Medulla oblongata (tissue), 1 donor: ENCODE measurements around the gene TMCC1.
"Not testable (repeated sequence)": the region's sequence is repeated elsewhere in the genome, so short reads cannot be mapped to it uniquely, and the experiment has no call there.

Experiments used
- DNase-seq: peaks from one replicate; pipeline ENCODE4 v3.0.0-alpha.2; 2015; ENCODE audit errors: extremely low spot score

TMCC1 gene

DNA sequence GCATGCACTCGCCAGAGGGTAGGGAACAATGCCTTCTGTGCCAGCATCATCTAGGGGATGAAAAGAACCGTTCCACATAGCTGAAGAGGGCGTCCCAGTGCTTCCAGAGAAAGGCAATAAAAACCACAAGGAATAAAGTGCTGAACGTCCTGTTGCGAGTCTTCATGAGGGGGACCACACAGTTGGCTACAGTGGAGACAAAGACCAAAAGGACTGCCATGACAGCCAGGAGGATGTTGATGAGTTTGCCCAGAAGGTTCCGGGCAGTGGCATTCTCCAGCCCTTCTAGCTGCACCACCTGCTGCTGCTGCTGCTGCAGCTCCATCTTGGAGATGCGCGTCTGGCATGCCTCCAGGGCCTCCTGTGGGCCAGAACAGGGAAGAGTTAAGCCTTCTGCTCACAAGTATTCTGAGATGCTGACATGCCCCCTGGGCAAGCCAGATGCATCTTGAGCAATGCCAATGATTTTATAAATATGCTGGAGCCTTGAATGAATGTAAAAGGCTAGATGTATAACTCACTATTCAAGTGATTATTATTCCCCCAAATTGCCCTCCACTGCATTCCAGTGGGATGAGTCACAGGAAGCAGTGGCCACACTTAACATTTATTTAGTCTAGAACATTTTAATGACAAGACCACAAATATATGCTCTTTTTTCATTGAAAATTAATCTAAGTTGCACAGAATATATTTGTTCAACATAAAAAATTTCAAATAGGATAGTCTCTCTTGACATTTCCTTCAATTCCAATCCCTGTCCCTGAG lies 241.9 kb downstream of the TMCC1 start:
- DNase-seq = peak; percentile 82

DNA sequence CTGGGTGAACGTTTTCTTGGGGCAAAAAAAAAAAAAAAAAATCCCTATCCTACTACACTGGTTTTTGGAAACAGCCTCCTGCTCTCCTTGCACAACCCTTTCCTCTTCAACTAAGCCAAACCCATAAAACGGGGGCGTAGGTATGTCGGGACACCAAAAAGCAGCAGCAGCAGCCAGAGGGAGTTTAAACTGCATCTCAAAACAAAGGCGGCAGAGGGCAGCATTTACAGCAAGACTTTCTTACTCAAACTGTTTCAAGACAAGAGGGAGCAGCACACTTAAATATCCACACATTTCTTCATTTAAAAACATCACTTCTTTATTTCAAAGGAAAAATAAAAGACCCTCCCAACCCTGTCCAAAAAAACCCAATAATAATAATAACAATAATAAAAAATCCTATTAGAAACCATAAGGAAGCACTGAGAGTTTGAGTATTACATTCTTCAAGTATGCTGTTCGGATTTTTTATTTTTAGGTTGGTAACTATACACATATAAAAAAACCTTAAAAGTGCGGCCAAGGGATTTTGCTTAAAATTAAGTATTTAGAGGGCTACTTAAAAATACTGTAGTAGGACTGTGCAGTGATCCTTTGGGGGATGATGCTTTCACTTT lies 243.1 kb downstream of the TMCC1 start:
- DNase-seq = peak; percentile 82

DNA sequence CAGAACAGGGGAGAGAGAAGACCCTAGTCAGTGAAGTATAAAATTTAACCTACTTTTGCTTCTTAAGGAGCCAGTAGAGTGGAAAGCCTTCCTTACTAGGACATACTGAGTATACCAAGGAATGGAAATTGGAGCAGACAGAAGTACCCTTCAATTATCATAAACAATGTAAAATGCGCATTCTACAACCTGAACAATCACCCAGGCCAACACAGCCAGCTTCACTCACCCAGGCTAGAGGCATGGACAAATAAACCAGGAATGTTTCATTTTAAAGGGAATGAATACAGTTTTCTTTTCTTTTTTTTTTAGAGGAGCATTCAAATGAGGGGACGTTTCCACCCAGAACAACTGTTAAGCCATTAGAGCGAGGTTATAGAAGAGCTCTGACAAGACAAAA lies 245.1 kb downstream of the TMCC1 start:
- DNase-seq = no peak

DNA sequence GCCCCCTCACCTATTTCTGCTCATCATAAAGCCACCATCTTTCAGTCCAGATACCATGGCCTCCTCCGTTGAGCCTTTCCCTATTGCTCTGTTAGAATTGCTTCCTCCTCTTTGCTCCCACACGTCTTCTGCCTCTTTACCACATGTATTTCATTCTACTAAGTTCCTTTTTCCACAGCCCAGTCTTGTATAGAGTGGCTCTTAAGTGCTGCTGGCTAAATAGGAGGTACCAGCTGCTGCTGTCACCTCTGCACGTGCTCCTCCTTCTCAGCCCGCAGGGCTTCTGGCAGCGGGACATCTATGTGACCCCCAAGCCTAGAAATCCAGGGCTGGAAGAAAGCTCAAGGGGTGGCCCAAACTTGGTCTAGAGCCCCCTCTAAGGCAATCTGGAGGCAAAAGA lies 248.2 kb downstream of the TMCC1 start:
- no peak for DNase-seq

DNA sequence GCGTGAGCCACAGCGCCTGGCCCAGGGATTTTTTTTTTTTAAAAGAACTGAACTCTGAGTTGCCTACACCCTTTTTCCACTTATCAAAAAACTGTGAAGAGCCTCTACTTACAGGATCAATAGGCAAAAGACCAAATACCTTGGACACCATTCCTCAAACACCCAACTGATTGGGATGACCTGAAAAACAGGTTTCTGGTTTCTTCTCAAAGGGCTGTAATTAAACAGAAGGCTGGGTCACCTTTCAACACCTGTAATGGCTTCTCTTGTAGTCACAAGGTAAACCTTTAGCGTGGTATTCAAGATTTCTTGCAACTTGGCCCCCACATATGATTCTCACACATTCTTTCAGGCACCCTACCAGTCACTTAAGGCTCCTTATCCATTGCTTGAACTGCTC lies 248.7 kb downstream of the TMCC1 start:
- DNase-seq = no peak

DNA sequence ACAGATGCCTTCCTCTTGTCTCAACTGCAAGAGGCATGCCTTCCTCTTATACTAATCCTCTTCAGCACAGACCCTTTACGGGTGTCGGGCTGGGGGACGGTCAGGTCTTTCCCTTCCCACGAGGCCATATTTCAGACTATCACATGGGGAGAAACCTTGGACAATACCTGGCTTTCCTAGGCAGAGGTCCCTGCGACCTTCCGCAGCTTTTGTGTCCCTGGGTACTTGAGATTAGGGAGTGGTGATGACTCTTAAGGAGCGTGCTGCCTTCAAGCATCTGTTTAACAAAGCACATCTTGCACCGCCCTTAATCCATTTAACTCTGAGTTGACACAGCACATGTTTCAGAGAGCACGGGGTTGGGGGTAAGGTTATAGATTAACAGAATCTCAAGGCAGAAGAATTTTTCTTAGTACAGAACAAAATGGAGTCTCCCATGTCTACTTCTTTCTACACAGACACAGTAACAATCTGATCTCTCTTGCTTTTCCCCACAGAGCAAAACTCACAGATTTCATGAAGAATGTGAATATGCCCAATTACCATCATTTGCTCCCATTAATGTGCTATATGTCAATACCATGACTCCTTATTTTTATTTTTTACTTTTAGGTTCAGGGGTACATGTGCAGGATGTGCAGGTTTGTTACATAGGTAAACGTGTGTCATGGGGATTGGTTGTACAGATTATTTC lies 251.8 kb downstream of the TMCC1 start:
- DNase-seq = not testable (repeated sequence)

DNA sequence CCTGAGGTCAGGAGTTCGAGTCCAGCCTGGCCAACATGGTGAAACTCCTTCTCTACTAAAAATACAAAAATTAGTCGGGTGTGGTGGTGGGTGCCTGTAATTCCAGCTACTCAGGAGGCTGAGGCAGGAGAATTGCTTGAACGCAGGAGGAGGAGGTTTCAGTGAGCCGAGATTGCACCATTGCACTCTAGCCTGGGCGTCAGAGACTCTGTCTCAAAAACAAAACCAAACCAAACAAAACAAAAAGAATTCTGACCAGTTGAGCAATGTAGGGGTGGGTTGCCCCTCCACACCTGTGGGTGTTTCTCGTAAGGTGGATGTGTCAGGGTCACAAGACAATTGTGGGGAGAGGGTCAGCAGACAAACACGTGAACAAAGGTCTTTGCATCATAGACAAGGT lies 252.5 kb downstream of the TMCC1 start:
- DNase-seq = not testable (repeated sequence)

DNA sequence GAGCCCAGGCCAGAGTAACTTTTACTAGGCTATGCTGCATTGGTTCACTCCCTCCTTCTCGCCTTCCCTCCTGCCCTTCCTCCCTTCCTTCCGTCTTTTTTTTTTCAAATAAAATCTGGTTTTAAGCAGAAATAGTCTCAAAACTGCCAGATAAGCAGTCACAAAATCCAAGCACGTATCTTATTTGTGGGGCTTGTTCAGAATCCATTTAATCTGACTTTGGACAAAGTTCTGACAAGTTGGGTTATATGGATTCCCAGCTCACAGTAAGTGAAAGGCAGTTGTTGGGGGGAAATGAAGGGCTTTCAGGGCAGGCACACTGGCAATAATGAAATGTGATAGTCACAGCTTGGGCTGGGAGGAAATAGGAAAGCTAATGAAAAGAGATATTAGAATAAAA lies 255.0 kb downstream of the TMCC1 start:
- no peak for DNase-seq

DNA sequence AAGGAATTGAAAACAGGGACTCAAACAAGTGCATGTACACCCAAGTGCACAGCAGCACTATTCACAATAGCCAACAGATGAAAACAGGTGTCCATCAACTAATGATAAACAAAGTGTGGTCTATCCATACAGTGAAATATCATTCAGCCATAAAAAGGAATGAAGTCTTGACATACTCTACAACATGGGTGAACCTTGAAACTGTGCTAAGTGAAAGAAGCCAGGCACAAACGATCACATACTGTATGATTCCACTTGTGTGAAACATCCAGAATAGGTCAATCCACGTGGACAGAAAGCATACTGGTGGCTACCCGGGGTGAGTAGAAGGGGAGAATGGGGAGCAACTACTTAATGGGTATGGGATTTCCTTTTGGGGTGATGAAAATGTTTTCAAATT lies 257.4 kb downstream of the TMCC1 start:
- DNase-seq = no peak

DNA sequence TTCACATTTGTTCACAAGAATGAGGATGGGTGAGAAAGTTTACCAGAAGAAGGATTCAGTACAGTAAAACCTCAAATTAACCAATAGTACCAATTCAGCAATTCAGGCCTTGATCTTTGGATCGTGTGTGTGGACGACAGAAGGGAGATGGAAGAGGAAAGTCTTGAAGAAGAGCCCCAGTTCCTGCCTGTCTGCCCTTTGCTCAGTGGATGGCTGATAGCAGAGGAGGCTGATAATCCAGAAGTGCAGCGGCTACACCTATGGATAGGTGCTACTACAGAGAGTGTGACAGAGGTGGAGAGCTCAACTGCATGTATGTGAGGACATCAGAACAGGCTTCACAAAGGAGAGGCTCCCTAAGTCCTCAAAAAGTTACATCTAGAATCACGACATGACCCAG lies 257.9 kb downstream of the TMCC1 start:
- DNase-seq = no peak

DNA sequence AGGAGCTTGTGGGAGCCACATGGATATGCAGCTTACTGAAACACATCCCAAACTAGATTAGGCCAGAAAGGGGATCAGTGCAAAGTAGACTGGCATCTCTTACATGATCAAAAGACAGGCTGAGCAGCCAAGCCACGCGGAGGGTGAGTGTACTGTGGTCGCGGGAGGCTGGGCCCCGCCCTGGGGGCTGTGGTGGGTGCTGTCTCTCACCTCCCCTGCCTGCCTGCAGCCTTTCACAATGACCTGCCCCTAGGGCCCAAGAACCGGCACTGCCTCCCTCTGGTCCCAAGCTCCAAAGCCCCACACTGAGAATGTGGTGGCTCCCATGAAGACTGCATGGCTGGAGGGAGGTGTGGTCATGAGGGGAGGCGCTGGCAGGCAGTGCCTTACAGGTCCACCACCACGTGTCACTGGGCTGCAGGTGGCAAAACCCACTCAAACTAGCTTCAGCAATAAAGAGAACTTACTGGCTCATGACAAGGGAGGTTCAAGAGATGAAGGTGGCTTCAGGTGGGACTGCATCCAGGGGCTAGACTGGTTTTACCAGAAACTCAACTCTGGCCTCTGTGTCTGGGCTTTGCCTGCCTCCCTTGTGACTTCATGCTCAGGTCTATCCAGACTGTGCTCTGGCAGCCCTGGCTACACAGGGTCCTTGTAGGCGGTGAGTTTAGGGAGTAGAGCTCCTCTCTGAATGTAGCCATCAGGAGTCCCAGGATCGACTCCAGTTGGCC lies 259.6 kb downstream of the TMCC1 start:
- no peak for DNase-seq

DNA sequence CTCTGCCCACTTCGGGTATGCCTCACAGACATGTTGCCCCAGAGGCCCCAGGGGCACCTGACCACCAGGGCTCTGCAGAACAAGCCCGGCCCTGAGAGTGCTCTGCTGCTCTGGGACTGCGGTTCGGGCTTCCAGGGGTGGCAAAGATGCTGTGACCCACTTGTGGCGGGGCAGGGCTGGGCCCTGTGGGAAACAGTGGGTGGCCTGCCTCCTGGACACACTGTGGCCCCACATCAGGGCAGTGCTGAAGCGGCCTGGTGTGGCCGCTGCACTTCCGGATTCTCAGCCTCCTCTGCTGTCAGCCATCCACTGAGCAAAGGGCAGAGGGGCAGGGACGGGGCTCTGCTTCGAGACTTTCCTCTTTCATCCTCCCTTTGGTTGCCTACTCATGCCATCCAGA lies 260.5 kb downstream of the TMCC1 start:
- no peak for DNase-seq

DNA sequence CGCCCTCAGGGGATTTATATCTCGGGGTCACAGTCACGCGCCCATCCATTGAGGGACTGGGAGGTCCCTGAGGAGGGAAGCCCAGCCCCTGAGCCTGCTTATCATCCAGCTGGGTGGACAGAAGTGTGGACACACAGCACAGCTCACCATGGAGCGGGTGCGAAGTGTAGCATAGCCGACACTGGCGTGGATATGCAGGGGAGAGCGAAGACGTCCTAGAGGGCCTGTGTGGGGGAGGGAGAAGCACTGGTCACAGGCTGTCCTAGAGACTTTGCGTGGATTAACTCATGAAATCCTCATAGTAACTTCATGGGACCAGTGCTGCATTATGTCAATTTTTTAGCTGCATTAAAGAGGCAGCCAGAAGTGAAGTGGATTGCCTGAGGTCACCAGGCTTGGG lies 261.0 kb downstream of the TMCC1 start:
- DNase-seq = no peak

DNA sequence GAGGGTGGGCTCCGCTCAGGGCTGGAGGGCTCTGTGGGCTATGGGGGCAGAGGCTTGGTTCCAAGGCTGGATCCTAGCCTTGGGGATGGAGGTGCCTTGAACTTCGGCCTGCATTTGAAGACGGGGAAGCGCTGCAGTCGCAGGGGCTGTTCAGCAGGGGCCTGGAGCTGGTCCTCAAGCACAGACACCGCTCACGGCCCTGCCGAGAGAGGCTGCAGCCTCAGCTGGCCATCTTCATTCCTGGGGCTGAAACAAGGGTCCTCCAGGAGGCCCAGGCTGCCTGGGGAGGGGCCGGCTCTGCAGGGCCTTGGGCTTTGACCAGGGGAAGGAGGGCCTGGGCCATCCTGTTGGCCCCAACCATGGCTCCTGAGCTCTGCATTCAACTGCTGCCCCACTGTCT lies 261.5 kb downstream of the TMCC1 start:
- no peak for DNase-seq

DNA sequence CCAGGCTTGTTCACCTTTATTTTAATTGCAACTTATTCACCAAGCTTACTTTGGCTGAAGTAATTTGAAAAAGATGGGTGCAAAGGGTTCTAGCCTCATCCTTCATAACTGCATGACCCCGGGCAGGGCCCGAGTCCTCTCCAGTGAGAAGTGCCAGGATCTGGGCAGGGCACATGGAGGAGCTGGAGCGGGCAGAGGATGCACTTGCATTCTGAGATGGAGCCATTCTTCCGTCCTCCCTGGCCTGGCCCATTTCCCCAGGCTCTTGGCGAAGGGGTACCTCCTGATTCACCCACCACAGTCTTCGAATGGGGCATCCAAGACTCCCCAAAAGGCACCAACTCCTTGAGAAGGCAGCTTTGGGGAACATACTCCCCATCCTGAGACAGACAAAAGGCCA lies 264.5 kb downstream of the TMCC1 start:
- no peak for DNase-seq

DNA sequence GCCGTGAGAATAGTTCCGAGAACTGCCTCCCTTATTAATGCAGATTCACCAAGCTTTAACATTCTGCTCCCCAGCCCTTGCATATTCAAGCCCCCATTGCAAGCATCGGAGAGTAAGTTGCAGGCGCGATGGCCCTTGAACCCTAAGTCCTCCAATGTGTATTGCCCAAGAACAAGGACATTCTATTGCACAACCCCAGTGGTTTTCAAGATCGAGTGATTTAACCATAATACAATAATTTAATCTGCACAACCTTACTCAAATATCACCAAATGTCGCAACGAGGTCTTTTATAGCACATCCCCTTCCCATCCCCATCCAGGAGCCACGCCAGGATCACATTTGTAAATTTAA lies 265.4 kb downstream of the TMCC1 start:
- no peak for DNase-seq

DNA sequence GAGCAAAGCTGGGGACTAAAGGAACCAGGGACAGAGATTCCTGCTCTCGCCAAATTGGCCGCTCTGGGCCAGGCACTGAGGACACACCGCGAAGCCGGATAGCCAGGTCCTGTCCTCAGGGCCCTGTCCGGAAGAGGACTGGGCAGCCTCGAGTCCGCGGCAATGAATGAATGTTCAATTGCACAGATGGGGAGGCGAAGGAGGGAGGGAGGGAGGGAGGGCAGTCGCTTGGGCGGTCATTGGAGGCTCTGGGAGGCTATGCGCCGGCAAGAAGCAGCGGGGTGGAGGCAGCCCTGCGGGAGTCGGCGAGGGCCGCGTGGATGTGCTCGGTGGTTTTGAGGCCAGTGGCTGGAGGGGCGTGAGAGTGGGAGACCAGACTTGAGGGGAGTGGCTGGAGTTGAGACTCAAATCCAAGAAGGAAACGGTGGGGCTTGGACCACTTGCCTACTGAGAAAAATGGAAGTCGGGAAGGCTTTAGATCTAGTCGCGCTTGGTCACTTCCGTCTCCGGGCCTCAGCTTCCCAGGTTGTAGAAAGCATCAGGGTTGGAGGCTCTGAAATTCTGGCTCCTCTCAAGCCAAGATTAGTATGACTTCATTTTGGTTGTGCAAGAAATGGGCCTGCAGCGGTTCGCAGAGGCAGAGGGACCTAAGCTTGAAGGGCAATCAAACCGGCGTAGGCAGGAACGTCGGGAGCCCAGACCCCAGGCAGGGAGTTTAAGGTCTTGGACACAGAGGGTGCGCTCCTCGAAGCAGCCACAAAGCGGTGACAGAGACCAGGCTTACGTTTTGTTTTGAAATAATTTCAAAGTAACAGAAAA lies 266.0 kb downstream of the TMCC1 start:
- DNase-seq = peak; percentile 91

DNA sequence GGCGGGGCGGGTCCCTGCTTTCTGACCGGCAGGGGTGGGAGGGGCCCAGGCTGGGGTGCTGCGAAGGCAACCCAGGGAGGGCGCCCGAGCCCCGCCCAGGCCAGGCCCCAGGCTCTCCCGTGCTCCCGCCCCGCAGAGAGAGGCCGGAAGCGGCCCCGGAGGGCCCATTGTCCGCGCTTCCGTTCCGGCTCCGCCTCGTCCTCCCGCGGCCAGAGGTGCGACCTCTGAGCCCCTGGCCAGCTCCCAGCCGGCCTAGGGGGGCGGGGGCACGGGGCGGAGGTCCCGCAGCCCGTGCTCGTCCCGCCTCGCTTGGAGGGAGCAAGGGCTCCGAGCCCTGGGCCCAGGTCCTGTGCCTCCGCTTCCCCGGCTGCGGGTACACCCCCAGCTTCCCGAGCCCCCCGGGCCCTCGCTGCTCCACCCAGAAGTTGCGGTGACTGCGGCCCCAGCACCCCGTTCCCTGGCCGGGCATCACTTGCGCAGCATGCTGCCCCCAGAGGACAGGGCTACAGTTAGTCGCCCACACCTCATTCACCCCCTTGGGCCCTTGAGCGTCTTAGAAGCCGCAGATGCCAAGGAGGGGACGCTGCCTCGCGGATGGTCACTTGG lies 266.7 kb downstream of the TMCC1 start:
- peak; percentile 86 for DNase-seq

DNA sequence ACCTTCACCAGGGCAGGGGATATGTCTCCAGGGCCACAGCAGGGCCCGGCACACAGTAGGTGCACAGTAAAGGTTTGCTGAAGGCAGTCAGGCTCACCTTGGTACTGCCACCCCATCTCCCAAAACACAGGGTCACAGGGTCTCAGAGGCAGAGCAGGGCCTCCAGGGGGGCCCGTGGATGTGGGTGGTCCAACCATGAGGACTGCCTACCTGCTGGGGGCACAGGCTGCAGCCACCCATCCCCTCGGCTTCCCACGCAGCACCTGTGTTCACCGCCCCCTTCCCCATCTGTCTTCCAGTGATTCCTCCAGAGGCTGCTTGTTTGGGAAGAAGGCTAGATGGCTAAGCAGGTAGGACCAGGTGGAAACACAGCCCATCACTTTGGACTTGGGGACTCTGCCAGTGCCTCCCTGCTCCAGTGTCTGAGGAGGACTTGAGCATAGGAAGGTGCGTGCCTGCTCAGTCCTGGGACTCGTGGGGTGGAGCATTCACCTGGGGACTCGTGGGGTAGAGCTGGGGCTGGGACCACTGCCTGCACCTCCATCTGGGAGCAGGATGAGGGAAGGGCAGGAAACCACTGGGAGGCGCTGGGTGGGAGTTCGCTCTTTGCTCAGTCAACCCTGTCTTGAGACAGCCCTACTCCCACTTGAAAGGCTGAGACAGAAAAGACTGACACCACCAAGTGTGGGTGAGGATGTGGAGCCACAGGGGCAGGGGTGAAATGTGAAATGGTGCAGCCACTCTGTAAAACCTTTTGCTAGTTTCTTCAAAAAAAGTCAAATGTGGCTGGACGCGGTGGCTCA lies 268.2 kb downstream of the TMCC1 start:
- DNase-seq = no peak

DNA sequence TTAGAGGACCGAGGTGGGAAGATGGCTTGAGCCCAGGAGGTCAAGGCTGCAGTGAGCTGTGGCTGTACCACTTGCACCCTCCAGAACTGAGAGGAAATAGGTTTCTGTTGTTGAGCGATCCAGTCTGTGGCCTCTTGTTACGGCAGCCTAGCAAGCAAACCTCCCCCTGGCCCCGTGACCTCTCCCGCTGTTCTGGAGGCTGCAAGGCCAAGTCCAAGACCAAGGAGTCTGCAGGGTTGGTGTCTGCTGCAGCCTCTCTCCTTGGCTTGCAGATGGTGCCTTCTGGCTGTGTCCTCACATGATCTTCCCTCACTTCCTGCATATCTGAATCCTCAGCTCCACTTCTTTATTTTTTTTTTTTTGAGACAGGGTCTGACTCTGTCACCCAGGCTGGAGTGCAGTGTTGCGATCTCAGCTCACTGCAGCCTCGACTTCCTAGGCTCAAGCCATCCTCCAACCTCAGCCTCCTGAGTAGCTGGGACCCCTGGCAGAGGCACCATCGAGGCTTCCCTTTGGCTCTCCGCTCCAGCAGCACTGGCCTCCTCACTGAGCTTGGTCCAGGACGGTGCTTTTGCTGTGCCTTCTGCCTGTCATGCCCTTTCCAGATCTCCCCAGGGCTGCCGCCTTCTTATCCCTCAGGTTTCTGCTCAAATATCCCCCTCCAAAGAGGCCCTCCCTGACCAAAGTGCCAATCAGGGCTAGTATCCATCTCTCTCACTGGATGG lies 269.0 kb downstream of the TMCC1 start:
- no peak for DNase-seq
